Fibroblast of pulmonary artery (primary cell): ENCODE results near the gene CYB5R3.

ENCODE experiments used
- DNase-seq: peaks from one replicate; pipeline ENCODE4 v3.0.0-alpha.2; 2010; ENCODE audit warnings: low read depth
- H3K4me3 ChIP-seq: replicated peaks from 2 replicates; pipeline ENCODE4 v1.5.1; 2011; ENCODE audit warnings: low read depth, mild to moderate bottlenecking, control low read depth, low read length, moderate library complexity
- CTCF ChIP-seq: IDR thresholded peaks from 2 replicates; pipeline ENCODE4 v1.5.1; 2011; ENCODE audit warnings: mild to moderate bottlenecking, control low read depth, low read length, inconsistent platforms; ENCODE audit errors: missing control alignments

Gene CYB5R3

GRCh38 chr22:42648368-42649245 lies 585 bp downstream of the CYB5R3 start:
- no peak for TF ChIP-seq CTCF
- peak; percentile 23 for DNase-seq
- H3K4me3 ChIP-seq, result peak overlapping the region; percentile 83

- peak overlapping the region; percentile 83 for H3K4me3 ChIP-seq
- no peak for TF ChIP-seq CTCF
- no peak for DNase-seq
Measured at GRCh38 chr22:42648017-42648367, 1.2 kb downstream of the CYB5R3 start.

DNA sequence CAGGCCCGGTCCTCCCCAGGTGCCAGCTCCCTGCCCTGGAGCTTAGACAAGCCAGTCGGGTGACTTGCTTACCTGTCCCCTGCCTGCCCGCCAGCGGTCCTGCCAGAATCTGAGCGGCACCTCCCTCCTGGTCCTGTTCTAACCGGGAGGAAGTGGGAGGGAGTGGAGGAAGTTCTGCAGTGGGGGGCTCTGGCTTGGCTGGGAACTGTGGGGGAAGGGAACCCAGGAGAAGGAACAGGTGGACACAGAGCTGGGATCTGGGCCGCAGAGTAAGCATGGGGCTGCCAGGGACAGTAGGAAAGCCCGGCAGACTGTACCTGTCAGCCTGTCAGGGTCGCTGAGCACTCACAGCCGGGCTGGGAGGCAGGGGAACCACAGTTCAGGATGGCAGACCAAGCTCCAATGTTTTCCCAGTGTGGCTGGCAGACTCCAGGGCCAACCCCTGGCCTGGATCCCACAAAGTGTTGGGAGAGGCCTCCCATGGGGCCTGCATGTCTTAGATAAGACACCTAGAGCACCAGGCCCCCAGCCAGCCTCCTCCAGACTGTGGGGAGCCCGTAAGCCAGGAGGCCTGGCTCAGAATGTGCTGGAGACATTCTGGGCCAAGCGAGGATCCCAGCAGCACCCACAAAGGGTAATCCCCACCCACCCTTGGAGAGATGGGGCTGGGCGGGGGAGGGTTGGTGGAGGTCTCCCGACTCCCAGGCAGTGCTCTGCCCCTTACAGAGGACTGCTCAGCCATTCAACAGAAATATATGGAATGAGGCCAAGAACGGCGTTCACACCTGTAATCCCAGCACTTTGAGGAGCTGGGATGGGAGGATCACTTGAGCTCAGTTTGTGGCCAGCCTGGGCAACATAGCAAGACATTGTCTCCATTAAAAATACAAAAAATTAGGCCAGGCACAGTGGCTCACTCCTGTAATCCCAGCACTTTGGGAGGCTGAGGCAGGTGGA lies 2.3 kb downstream of the CYB5R3 start:
- peak; percentile 38 for DNase-seq
- no peak for TF ChIP-seq CTCF
- H3K4me3 ChIP-seq, result no peak overlapping the region

- TF ChIP-seq CTCF, result no peak
- H3K4me3 ChIP-seq, result no peak overlapping the region
- DNase-seq, result no peak
Measured at GRCh38 chr22:42645938-42646568, 3.1 kb downstream of the CYB5R3 start.

GRCh38 chr22:42645341-42645937 lies 3.8 kb downstream of the CYB5R3 start:
- no peak overlapping the region for H3K4me3 ChIP-seq
- TF ChIP-seq CTCF, result no peak
- DNase-seq, result no peak
